ENCODE data around the gene GRIA1.

- TF ChIP-seq EZH2 (IDR thresholded peaks at IDR 0.05; ENCODE audit: borderline replicate concordance, insufficient read depth, low read depth, low read length, poor library complexity, severe bottlenecking) (no peak), CTCF (IDR thresholded peaks at IDR 0.05) (no peak)
These were observed 120.3 kb downstream of the GRIA1 start for GRCh38 chr5:153610811-153611210.

Measured in B cell (primary cell).